ENCODE data around the gene DHRS7. TPM values are rescaled to one million over a fixed set of nuclear protein-coding genes. Genes with fewer than 3 reads are reported as not detected.

Gene DHRS7
- total RNA-seq, 1 experiment from 2014 or later = 27.7 TPM

GRCh38 chr14:60170948-60171347, 5.8 kb upstream of the DHRS7 start:
- no peak overlapping the region for H4K91ac ChIP-seq (ENCODE audit: insufficient read length, low read depth, low read length)
- H3K27ac Mint-ChIP-seq = no peak overlapping the region; a peak in 1 of 7 replicates
- no peaks in the 10 kb centered on the region for H3K79me1 ChIP-seq (ENCODE audit: insufficient read depth, low read depth, low read length, poor library complexity, severe bottlenecking)
- no peak overlapping the region for H3K9ac ChIP-seq (ENCODE audit: extremely low read depth, insufficient read length, low read length)
- no peak overlapping the region for H3K14ac ChIP-seq (ENCODE audit: insufficient read depth, low read length)
- no peak overlapping the region for H3K4ac ChIP-seq (ENCODE audit: low read depth, low read length)
- no peaks in the 10 kb centered on the region for H3K79me2 ChIP-seq (ENCODE audit: insufficient read depth, low read length)
- H3K4me1 ChIP-seq (ENCODE audit: insufficient read depth, low read length) = no peaks in the 10 kb centered on the region
- H3K9me3 ChIP-seq (ENCODE audit: control insufficient read depth, low read depth, low read length) = no peaks in the 10 kb centered on the region
- peaks cover 7% of the 10 kb centered on the region for H3K27me3 Mint-ChIP-seq (ENCODE audit: low read depth)
- peaks cover 5 to 8% of the 10 kb centered on the region in 2 experiments; a peak in 4 of 5 replicates for H3K9me3 Mint-ChIP-seq
- H2BK12ac ChIP-seq (ENCODE audit: insufficient read length, low read depth, low read length) = no peak overlapping the region
- H3K23me2 ChIP-seq (ENCODE audit: insufficient read length, low read depth, low read length, poor library complexity, severe bottlenecking) = no peaks in the 10 kb centered on the region
- H3K4me1 Mint-ChIP-seq = peaks cover 4 to 11% of the 10 kb centered on the region in 2 experiments; a peak in 3 of 4 replicates
- no peak overlapping the region for H2BK20ac ChIP-seq (ENCODE audit: low read depth, low read length, poor library complexity, severe bottlenecking)
- H2AK5ac ChIP-seq (ENCODE audit: insufficient read length, low read length) = no peak overlapping the region
- peaks cover 0 to 12% (median 11%) of the 10 kb centered on the region in 3 experiments; a peak in 3 of 7 replicates for H3K36me3 Mint-ChIP-seq (ENCODE audit: insufficient read depth in 1 of 3, low read depth in 3 of 3)
- no peaks in the 10 kb centered on the region for H4K20me1 ChIP-seq (ENCODE audit: control insufficient read depth, insufficient read depth, insufficient read length)
- H3K27me3 ChIP-seq (ENCODE audit: insufficient read depth, low read length) = no peaks in the 10 kb centered on the region
- no peak overlapping the region for H2BK120ac ChIP-seq (ENCODE audit: low read depth, low read length, poor library complexity, severe bottlenecking)
- H2BK15ac ChIP-seq (ENCODE audit: low read depth, low read length) = no peak overlapping the region
- H3K18ac ChIP-seq (ENCODE audit: insufficient read length, low read depth, low read length) = no peak overlapping the region
- H3T11ph ChIP-seq (ENCODE audit: low read length) = no peak overlapping the region
- H3K27ac ChIP-seq (ENCODE audit: insufficient read length, low read depth, low read length) = no peak overlapping the region
- H4K8ac ChIP-seq (replicated peaks; ENCODE audit: insufficient read length, low read depth, low read length) = no peak overlapping the region
- no peak overlapping the region for H4K5ac ChIP-seq (ENCODE audit: insufficient read length, low read depth, low read length)
- no peak overlapping the region for H3K4me3 Mint-ChIP-seq
- H2BK5ac ChIP-seq (ENCODE audit: insufficient read length, low read length) = no peak overlapping the region
- no peak overlapping the region for H3K56ac ChIP-seq (ENCODE audit: insufficient read length, low read depth, low read length)
- no peak for DNase-seq
- H2AFZ ChIP-seq (ENCODE audit: low read length) = no peak overlapping the region
- WGBS (ENCODE audit: extremely low coverage, insufficient read length, low lambda C conversion rate) = no CpG with 5 or more reads among the region's 4 CpGs
- no peak overlapping the region for H3K23ac ChIP-seq (ENCODE audit: insufficient read length, low read depth, low read length)
- TF ChIP-seq CTCF (conservative IDR thresholded peaks at IDR 0.05) = no peak
- H3K4me2 ChIP-seq (ENCODE audit: insufficient read depth, insufficient read length, low read length) = no peak overlapping the region

All from H9 (cell line).